Vagina (tissue), 2 donors: ENCODE measurements around the gene ST3GAL5.

Experiments
- CTCF ChIP-seq, 3 experiments: fragments of 450-650 bp in 2 of 3; fragments of 200-600 bp in 1 of 3; sonication (generic) in 1 of 3; IDR thresholded peaks; one replicate each; pipeline ENCODE4 v1.5.1; 2017 to 2019; ENCODE audit warnings: antibody characterized with exemption in 3 of 3, mild to moderate bottlenecking in 2 of 3, moderate library complexity in 2 of 3
- POLR2AphosphoS5 ChIP-seq, 2 donors: sonication (generic); formaldehyde crosslinking; IDR thresholded peaks; one replicate each; pipeline ENCODE4 v1.9.0; 2017; ENCODE audit warnings: antibody characterized with exemption in 2 of 2, mild to moderate bottlenecking in 2 of 2, low read depth in 1 of 2; ENCODE audit not compliant: insufficient read depth in 1 of 2

- TF ChIP-seq CTCF (IDR thresholded peaks at IDR 0.05) (peak in 2 of 3 experiments; percentile 13 to 25), POLR2AphosphoS5 (IDR thresholded peaks at IDR 0.05; ENCODE audit: insufficient read depth in 1 of 2, low read depth in 1 of 2) (no peak)
These were observed 84.2 kb downstream of the ST3GAL5 start for GRCh38 chr2:85804583-85804982.
